Endothelial cell of umbilical vein (primary cell): ENCODE data around the gene CABP2. TPM values are rescaled to one million over a fixed set of nuclear protein-coding genes. Genes with fewer than 3 reads are reported as not detected.

Experiments
- BruUV-seq: library from RNA; stranded (reverse); fragments of 400-500 nt; replicated peaks from 2 replicates; lab custom pipeline; 2021; lab: Mats Ljungman, UMichigan
- CTCF ChIA-PET: fragments of 300-600, 350-600 bp; sonication (Branson Sonifier 250); formaldehyde crosslinking; loops from one replicate; lab custom pipeline; 2021; ENCODE audit warnings: antibody characterized with exemption, inconsistent platforms; lab: Charles Lee
- POLR2A ChIA-PET: fragments of 300-600, 350-600 bp; sonication (Branson Sonifier 250); formaldehyde crosslinking; loops from one replicate; lab custom pipeline; 2021; ENCODE audit warnings: antibody characterized with exemption, inconsistent platforms; lab: Charles Lee
- DNase-seq: peaks from one replicate; pipeline ENCODE4 v3.0.0-alpha.2; 2011; ENCODE audit warnings: low read depth, low spot score
- FAIRE-seq: peaks from 2 replicates; lab custom pipeline; 2011; peaks lifted over from hg19 to GRCh38; lab: Jason Lieb, UNC
- H2AFZ ChIP-seq: 2 replicates; pipeline ENCODE4 v1.6.0; 2012; ENCODE audit warnings: low read depth, low read length, control low read depth, inconsistent platforms
- H3K27ac ChIP-seq: 2 replicates; pipeline ENCODE4 v1.5.1; 2011; ENCODE audit warnings: low read depth, mild to moderate bottlenecking, control low read depth, low read length, moderate library complexity; ENCODE audit not compliant: insufficient read depth
- H3K27me3 ChIP-seq, 2 experiments: 2 replicates each; pipeline versions ENCODE4 v1.6.0 to v1.6.1; 2011; ENCODE audit warnings: low read length in 2 of 2, mixed read lengths in 1 of 2; ENCODE audit not compliant: control insufficient read depth in 2 of 2, insufficient read depth in 2 of 2
- H3K36me3 ChIP-seq, 2 experiments: 2 replicates in 1 of 2; 3 replicates in 1 of 2; pipeline ENCODE4 v1.5.1; 2011; ENCODE audit warnings: low read length in 2 of 2, mild to moderate bottlenecking in 1 of 2, moderate library complexity in 1 of 2; ENCODE audit not compliant: control insufficient read depth in 2 of 2, insufficient read depth in 2 of 2; ENCODE audit errors: extremely low read depth in 1 of 2
- H3K4me1 ChIP-seq: 3 replicates; pipeline ENCODE4 v1.5.1; 2011; ENCODE audit warnings: mild to moderate bottlenecking, low read length; ENCODE audit not compliant: control insufficient read depth, insufficient read depth; ENCODE audit errors: extremely low read depth
- H3K4me2 ChIP-seq: 2 replicates; pipeline ENCODE4 v1.6.1; 2011; ENCODE audit warnings: low read length, control low read depth, mixed read lengths; ENCODE audit not compliant: insufficient read depth
- H3K4me3 ChIP-seq, 3 experiments: fragments of 200-600 bp in 1 of 3; sonication (generic), shearing (Covaris generic) in 1 of 3; replicated peaks in 1 of 3; 2 replicates each; pipeline ENCODE4 v1.5.1; 2011 to 2016; ENCODE audit warnings: control low read depth in 3 of 3, low read length in 3 of 3, mild to moderate bottlenecking in 2 of 3, inconsistent platforms in 1 of 3, low read depth in 1 of 3, moderate library complexity in 1 of 3; ENCODE audit not compliant: insufficient read depth in 1 of 3
- H3K79me2 ChIP-seq: 2 replicates; pipeline ENCODE4 v1.6.0; 2012; ENCODE audit warnings: low read length, inconsistent platforms; ENCODE audit not compliant: control insufficient read depth, insufficient read depth
- H3K9ac ChIP-seq: replicated peaks from 2 replicates; pipeline ENCODE3; 2011; ENCODE audit warnings: low read length, control low read depth; ENCODE audit not compliant: insufficient read depth; ENCODE audit errors: extremely low read depth
- H3K9me1 ChIP-seq: replicated peaks from 3 replicates; pipeline ENCODE4 v1.6.0; 2011; ENCODE audit warnings: mild to moderate bottlenecking, low read length; ENCODE audit not compliant: control insufficient read depth, insufficient read depth; ENCODE audit errors: extremely low read depth
- H3K9me3 ChIP-seq: replicated peaks from 2 replicates; pipeline ENCODE4 v1.5.1; 2012; ENCODE audit warnings: low read length, inconsistent platforms; ENCODE audit not compliant: control insufficient read depth, insufficient read depth
- H4K20me1 ChIP-seq: replicated peaks from 2 replicates; pipeline ENCODE3; 2011; ENCODE audit warnings: mild to moderate bottlenecking, low read length; ENCODE audit not compliant: control insufficient read depth, insufficient read depth; ENCODE audit errors: extremely low read depth
- EZH2 ChIP-seq: IDR thresholded peaks from 2 replicates; pipeline ENCODE4 v1.6.1; 2012; ENCODE audit warnings: borderline replicate concordance, low read depth, mild to moderate bottlenecking, moderate library complexity, low read length, inconsistent platforms; ENCODE audit not compliant: severe bottlenecking
- FOS ChIP-seq: IDR thresholded peaks from 2 replicates; pipeline ENCODE4 v1.6.1; 2011; ENCODE audit warnings: mild to moderate bottlenecking, low read length, moderate library complexity, borderline replicate concordance; ENCODE audit not compliant: insufficient read depth
- GATA2 ChIP-seq: IDR thresholded peaks from 2 replicates; pipeline ENCODE4 v1.7.0; 2011; ENCODE audit warnings: low read depth, mild to moderate bottlenecking, moderate library complexity, mixed read lengths, low read length; ENCODE audit not compliant: insufficient read length, insufficient read depth
- JUN ChIP-seq: IDR thresholded peaks from 2 replicates; pipeline ENCODE4 v1.6.1; 2011; ENCODE audit warnings: borderline replicate concordance, low read depth; ENCODE audit not compliant: insufficient read length, insufficient read depth
- MAX ChIP-seq: IDR thresholded peaks from 2 replicates; pipeline ENCODE4 v1.6.1; 2011; ENCODE audit not compliant: insufficient read depth, insufficient read length
- MYC ChIP-seq: IDR thresholded peaks from one replicate; pipeline ENCODE4 v1.6.1; 2011; ENCODE audit warnings: mild to moderate bottlenecking, low read depth, low read length
- POLR2A ChIP-seq: IDR thresholded peaks from 2 replicates; pipeline ENCODE4 v1.6.1; 2012; ENCODE audit warnings: low read depth, mild to moderate bottlenecking, control low read depth, low read length
- POLR2AphosphoS5 ChIP-seq: IDR thresholded peaks from 2 replicates; pipeline ENCODE4 v1.6.1; 2012; ENCODE audit warnings: low read depth, mild to moderate bottlenecking, control low read depth, low read length, moderate library complexity; ENCODE audit not compliant: insufficient read depth
- dilution Hi-C: fragments of 300-500 bp; cut with MboI; formaldehyde crosslinking; loops from one replicate; pipeline ENCODE4 v1.15.0; 2019; ENCODE audit warnings: low sequenced_read_pairs; ENCODE audit not compliant: extremely low pct_ligation_motif_present
- intact Hi-C: fragments of 100-400 bp; cut with micrococcal nuclease; formaldehyde crosslinking; loops from one replicate; pipeline ENCODE4 v1.10.0; 2022
- polyA plus RNA-seq, 4 experiments: library from polyadenylated mRNA; depleted of rRNA in 3 of 4; stranded (reverse) in 3 of 4; unstranded in 1 of 4; fragments of >200 nt; gene quantifications; 2 replicates each; pipeline versions ENCODE4 v1.2.1 to v1.2.3, GENCODE V29; 2011 to 2012; ENCODE audit warnings: missing spikeins in 1 of 4
- total RNA-seq: library from RNA; stranded (reverse); gene quantifications from 2 replicates; pipeline ENCODE4 v1.2.3, GENCODE V29; 2021
- TF ChIP-seq, protein P1 (sequence below), 2 donors: IDR thresholded peaks; 1 replicate in 1 of 2; 2 replicates in 1 of 2; pipeline ENCODE4 v1.5.1; 2011; ENCODE audit warnings: low read length in 2 of 2, mild to moderate bottlenecking in 2 of 2, moderate library complexity in 2 of 2, control low read depth in 1 of 2, inconsistent platforms in 1 of 2, low read depth in 1 of 2; ENCODE audit not compliant: insufficient read depth in 1 of 2; ENCODE audit errors: extremely low read depth in 1 of 2

The CABP2 gene
- total and polyA plus RNA-seq, 2 donors (not counting 3 experiments of a cell fraction or from before 2014, with no cell fraction given), result not detected

- H3K9me3 ChIP-seq, result no peaks in the 10 kb centered on the region
- DNase-seq, result no peak
- BruUV-seq, result no TSS peak
- no peak overlapping the region for H2AFZ ChIP-seq
- TF ChIP-seq EZH2 (no peak), MAX (no peak), POLR2AphosphoS5 (no peak), FOS (no peak), JUN (no peak), GATA2 (no peak), MYC (no peak), POLR2A (no peak)
- TF ChIP-seq, protein P1, sequence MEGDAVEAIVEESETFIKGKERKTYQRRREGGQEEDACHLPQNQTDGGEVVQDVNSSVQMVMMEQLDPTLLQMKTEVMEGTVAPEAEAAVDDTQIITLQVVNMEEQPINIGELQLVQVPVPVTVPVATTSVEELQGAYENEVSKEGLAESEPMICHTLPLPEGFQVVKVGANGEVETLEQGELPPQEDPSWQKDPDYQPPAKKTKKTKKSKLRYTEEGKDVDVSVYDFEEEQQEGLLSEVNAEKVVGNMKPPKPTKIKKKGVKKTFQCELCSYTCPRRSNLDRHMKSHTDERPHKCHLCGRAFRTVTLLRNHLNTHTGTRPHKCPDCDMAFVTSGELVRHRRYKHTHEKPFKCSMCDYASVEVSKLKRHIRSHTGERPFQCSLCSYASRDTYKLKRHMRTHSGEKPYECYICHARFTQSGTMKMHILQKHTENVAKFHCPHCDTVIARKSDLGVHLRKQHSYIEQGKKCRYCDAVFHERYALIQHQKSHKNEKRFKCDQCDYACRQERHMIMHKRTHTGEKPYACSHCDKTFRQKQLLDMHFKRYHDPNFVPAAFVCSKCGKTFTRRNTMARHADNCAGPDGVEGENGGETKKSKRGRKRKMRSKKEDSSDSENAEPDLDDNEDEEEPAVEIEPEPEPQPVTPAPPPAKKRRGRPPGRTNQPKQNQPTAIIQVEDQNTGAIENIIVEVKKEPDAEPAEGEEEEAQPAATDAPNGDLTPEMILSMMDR (IDR thresholded peaks at IDR 0.05; ENCODE audit: extremely low read depth in 1 of 2, insufficient read depth in 1 of 2, low read depth in 1 of 2, low read length in 2 of 2), result no peak
- H4K20me1 ChIP-seq, result no peaks in the 10 kb centered on the region
- no peak overlapping the region for H3K4me2 ChIP-seq
- no peak for FAIRE-seq
- no peaks in the 10 kb centered on the region for H3K9me1 ChIP-seq
- intact Hi-C loops, result no loop called here
- no peaks in the 10 kb centered on the region for H3K36me3 ChIP-seq
- H3K4me1 ChIP-seq, result peaks cover 6% of the 10 kb centered on the region
- ChIA-PET CTCF (interaction anchor here (1.1 kb wide), 1 partner anchor 72 kb away, joined by 3 read pairs; no protein-coding TSS in a partner anchor), POLR2A (no interaction called here)
- no peak overlapping the region for H3K27ac ChIP-seq
- no peaks in the 10 kb centered on the region for H3K79me2 ChIP-seq
- dilution Hi-C loops, result no loop called here
- H3K9ac ChIP-seq, result no peak overlapping the region
- no peak overlapping the region for H3K4me3 ChIP-seq
- peaks cover 0 to 6% of the 10 kb centered on the region in 2 experiments for H3K27me3 ChIP-seq
Observed at GRCh38 chr11:67472882-67473281, 50.4 kb downstream of the CABP2 start.
